Sigmoid colon (tissue), 7 donors: Measurements from ENCODE around the gene ACKR2. TPM values are rescaled to one million over a fixed set of nuclear protein-coding genes. Genes with fewer than 3 reads are reported as not detected.
A peak's percentile ranks its signal among the peaks of the same experiment; 100 is the strongest.

ENCODE experiments used
- DNase-seq: peaks from one replicate; pipeline ENCODE4 v3.0.0-alpha.2; 2019
- H3K27ac ChIP-seq, 4 donors: fragments of 200-600 bp; sonication (generic); one replicate each; pipeline ENCODE4 v1.5.1; 2016 to 2019; ENCODE audit warnings: mild to moderate bottlenecking in 1 of 4
- H3K27me3 ChIP-seq, 3 donors: fragments of 200-600 bp; sonication (generic); one replicate each; pipeline ENCODE4 v1.5.1; 2019; ENCODE audit warnings: mild to moderate bottlenecking in 1 of 3
- H3K36me3 ChIP-seq, 4 donors: fragments of 200-600 bp; sonication (generic); one replicate each; pipeline ENCODE4 v1.5.1; 2016 to 2019
- H3K4me1 ChIP-seq, 4 donors: fragments of 200-600 bp; sonication (generic); one replicate each; pipeline ENCODE4 v1.5.1; 2017 to 2019
- H3K4me3 ChIP-seq, 4 donors: fragments of 200-600 bp; sonication (generic); one replicate each; pipeline ENCODE4 v1.5.1; 2017 to 2019; ENCODE audit warnings: mild to moderate bottlenecking in 2 of 4, moderate library complexity in 1 of 4
- H3K9me3 ChIP-seq, 4 donors: fragments of 200-600 bp in 3 of 4; sonication (generic) in 3 of 4; one replicate each; pipeline versions ENCODE4 v1.5.1 to v1.6.1; 2013 to 2019
- CTCF ChIP-seq, 4 experiments: fragments of 450-650 bp in 3 of 4; fragments of 200-600 bp in 1 of 4; IDR thresholded peaks; one replicate each; pipeline ENCODE4 v1.5.1; 2016 to 2019; ENCODE audit warnings: antibody characterized with exemption in 4 of 4, mild to moderate bottlenecking in 3 of 4, moderate library complexity in 2 of 4
- EP300 ChIP-seq, 4 donors: sonication (generic); formaldehyde crosslinking; IDR thresholded peaks; one replicate each; pipeline ENCODE4 v1.6.1; 2017; ENCODE audit warnings: antibody characterized with exemption in 4 of 4
- POLR2A ChIP-seq, 2 donors: fragments of 450-650 bp; IDR thresholded peaks; one replicate each; pipeline ENCODE4 v1.6.1; 2016; ENCODE audit warnings: antibody characterized with exemption in 2 of 2, mild to moderate bottlenecking in 2 of 2, moderate library complexity in 2 of 2
- POLR2AphosphoS5 ChIP-seq, 4 donors: sonication (generic); formaldehyde crosslinking; IDR thresholded peaks; one replicate each; pipeline ENCODE4 v1.6.1; 2017; ENCODE audit warnings: antibody characterized with exemption in 4 of 4
- WGBS, 2 donors: extraction: QIAGEN DNeasy Blood & Tissue Kit; methylation state at CpG; one replicate each; pipeline ENCODE4 v1.1.7; 2013; 5-methylcytosine and 5-hydroxymethylcytosine counted together
- intact Hi-C: fragments of 100-400 bp; cut with DNase I; formaldehyde crosslinking; loops from one replicate; pipeline ENCODE4 v1.15.1; 2023
- polyA plus RNA-seq, 3 donors: library from polyadenylated mRNA; stranded (reverse); fragments of 200-250 nt; gene quantifications; one replicate each; pipeline ENCODE4 v1.2.3, GENCODE V29; 2013
- total RNA-seq, 4 donors: library from RNA; depleted of rRNA; stranded (reverse); fragments of >200 nt; gene quantifications; one replicate each; pipeline ENCODE4 v1.1.0, GENCODE V29; 2016
- donor health status: healthy with polysubstance abuse.
- donor health status: Bipolar disorder and iron deficiency.
- donor health status: healthy.

Gene ACKR2
- total RNA-seq = 1 to 10 TPM; 1.5 to 8.6 (median 4.0) TPM
- polyA plus RNA-seq = 1 to 10 TPM; 1.2 to 3.3 (median 1.2) TPM

GRCh38 chr3:42809202-42809601 lies at the start of gene ACKR2:
ACKR2 (plus strand) TSS chr3:42809445; CDS start chr3:42864503, 55,058 bp downstream.
- Histone ChIP-seq H3K27ac (no peak within 1 kb of the TSS), H3K36me3 (no peaks in the 10 kb centered on the region), H3K4me3 (no peak within 1 kb of the TSS), H3K9me3 (no peaks in the 10 kb centered on the region), H3K4me1 (peaks cover 0 to 6% (median 3%) of the 10 kb centered on the region in 4 donors), H3K27me3 (no peaks in the 10 kb centered on the region)
- TF ChIP-seq CTCF (IDR thresholded peaks at IDR 0.05) (no peak), EP300 (IDR thresholded peaks at IDR 0.05) (no peak), POLR2AphosphoS5 (IDR thresholded peaks at IDR 0.05) (no peak), POLR2A (IDR thresholded peaks at IDR 0.05) (no peak)
- intact Hi-C loops = no loop called here
- DNase-seq = no peak
- 94 to 97% methylated on average over 5 of the region's 5 CpGs for WGBS, 2 donors

- Histone ChIP-seq H3K4me3 (no peak overlapping the region), H3K27me3 (no peaks in the 10 kb centered on the region), H3K4me1 (peaks cover 0 to 14% (median 2%) of the 10 kb centered on the region in 4 donors), H3K9me3 (no peaks in the 10 kb centered on the region), H3K27ac (peak overlapping the region; percentile 2 to 17 (median 6)), H3K36me3 (no peaks in the 10 kb centered on the region)
- 63 to 75% methylated on average over 6 of the region's 6 CpGs for WGBS, 2 donors
- TF ChIP-seq CTCF (IDR thresholded peaks at IDR 0.05) (no peak), EP300 (IDR thresholded peaks at IDR 0.05) (no peak), POLR2AphosphoS5 (IDR thresholded peaks at IDR 0.05) (no peak), POLR2A (IDR thresholded peaks at IDR 0.05) (no peak)
- no peak for DNase-seq
- intact Hi-C loops = no loop called here
Measured at GRCh38 chr3:42762046-42762724, 47.1 kb upstream of the ACKR2 start.

GRCh38 chr3:42763021-42763420 lies 46.2 kb upstream of the ACKR2 start:
- H3K4me1 ChIP-seq = peaks cover 0 to 14% (median 2%) of the 10 kb centered on the region in 4 donors
- 64 to 80% methylated on average over 2 of the region's 2 CpGs for WGBS, 2 donors
- H3K27ac ChIP-seq = no peak overlapping the region
- no peak for DNase-seq
- TF ChIP-seq POLR2AphosphoS5 (IDR thresholded peaks at IDR 0.05) (no peak), CTCF (IDR thresholded peaks at IDR 0.05) (no peak), POLR2A (IDR thresholded peaks at IDR 0.05) (no peak), EP300 (IDR thresholded peaks at IDR 0.05) (no peak)
- H3K36me3 ChIP-seq = no peaks in the 10 kb centered on the region
- H3K4me3 ChIP-seq = no peak overlapping the region
- H3K27me3 ChIP-seq = no peaks in the 10 kb centered on the region
- intact Hi-C loops = no loop called here
- H3K9me3 ChIP-seq = no peaks in the 10 kb centered on the region

GRCh38 chr3:42764115-42764514 lies 45.1 kb upstream of the ACKR2 start:
- DNase-seq = no peak
- 39 to 64% methylated on average over 3 of the region's 3 CpGs for WGBS, 2 donors
- Histone ChIP-seq H3K9me3 (no peaks in the 10 kb centered on the region), H3K36me3 (no peaks in the 10 kb centered on the region), H3K27me3 (no peaks in the 10 kb centered on the region), H3K4me3 (no peak overlapping the region), H3K4me1 (peaks cover 0 to 14% (median 2%) of the 10 kb centered on the region in 4 donors), H3K27ac (no peak overlapping the region)
- intact Hi-C loops = no loop called here
- no peak for TF ChIP-seq POLR2AphosphoS5 (IDR thresholded peaks at IDR 0.05)
- TF ChIP-seq EP300 (IDR thresholded peaks at IDR 0.05) = no peak
- no peak for TF ChIP-seq CTCF (IDR thresholded peaks at IDR 0.05)
- no peak for TF ChIP-seq POLR2A (IDR thresholded peaks at IDR 0.05)
